Type B pancreatic cell (in vitro differentiated cells): Measurements from ENCODE around the gene TEDC2. TPM values are rescaled to one million over a fixed set of nuclear protein-coding genes. Genes with fewer than 3 reads are reported as not detected.
"Not testable (repeated sequence)": the region's sequence is repeated elsewhere in the genome, so short reads cannot be mapped to it uniquely, and the experiment has no call there.

Experiments
- DNase-seq: peaks from one replicate; pipeline ENCODE4 v3.0.0; 2021; ENCODE audit warnings: mixed read lengths; ENCODE audit not compliant: unreplicated experiment; ENCODE audit errors: extremely low spot score
- H3K27ac Mint-ChIP-seq: 2 replicates; pipeline ENCODE4 v1.8.0; 2021; ENCODE audit warnings: mild to moderate bottlenecking, mixed read lengths
- H3K27me3 Mint-ChIP-seq: 2 replicates; pipeline ENCODE4 v1.8.0; 2021; ENCODE audit warnings: mixed read lengths
- H3K36me3 Mint-ChIP-seq: 2 replicates; pipeline ENCODE4 v1.8.0; 2021; ENCODE audit warnings: mixed read lengths
- H3K4me1 Mint-ChIP-seq: one replicate; pipeline ENCODE4 v1.8.0; 2021; ENCODE audit warnings: mixed read lengths; ENCODE audit not compliant: unreplicated experiment
- H3K4me3 Mint-ChIP-seq: 2 replicates; pipeline ENCODE4 v1.8.0; 2021; ENCODE audit warnings: mild to moderate bottlenecking, mixed read lengths
- H3K9me3 Mint-ChIP-seq: 2 replicates; pipeline ENCODE4 v1.8.0; 2021; ENCODE audit warnings: mixed read lengths
- CTCF ChIP-seq: fragments of 200-600 bp; sonication (generic); conservative IDR thresholded peaks from 2 replicates; pipeline ENCODE4 v1.5.0; 2021; ENCODE audit warnings: antibody characterized with exemption, mild to moderate bottlenecking
- total RNA-seq: library from RNA; stranded (reverse); gene quantifications from 2 replicates; pipeline ENCODE4 v1.2.1, GENCODE V29; 2021; ENCODE audit warnings: low replicate concordance

TEDC2 gene
- total RNA-seq, 1 donor from 2014 or later = 31.6 TPM

DNA sequence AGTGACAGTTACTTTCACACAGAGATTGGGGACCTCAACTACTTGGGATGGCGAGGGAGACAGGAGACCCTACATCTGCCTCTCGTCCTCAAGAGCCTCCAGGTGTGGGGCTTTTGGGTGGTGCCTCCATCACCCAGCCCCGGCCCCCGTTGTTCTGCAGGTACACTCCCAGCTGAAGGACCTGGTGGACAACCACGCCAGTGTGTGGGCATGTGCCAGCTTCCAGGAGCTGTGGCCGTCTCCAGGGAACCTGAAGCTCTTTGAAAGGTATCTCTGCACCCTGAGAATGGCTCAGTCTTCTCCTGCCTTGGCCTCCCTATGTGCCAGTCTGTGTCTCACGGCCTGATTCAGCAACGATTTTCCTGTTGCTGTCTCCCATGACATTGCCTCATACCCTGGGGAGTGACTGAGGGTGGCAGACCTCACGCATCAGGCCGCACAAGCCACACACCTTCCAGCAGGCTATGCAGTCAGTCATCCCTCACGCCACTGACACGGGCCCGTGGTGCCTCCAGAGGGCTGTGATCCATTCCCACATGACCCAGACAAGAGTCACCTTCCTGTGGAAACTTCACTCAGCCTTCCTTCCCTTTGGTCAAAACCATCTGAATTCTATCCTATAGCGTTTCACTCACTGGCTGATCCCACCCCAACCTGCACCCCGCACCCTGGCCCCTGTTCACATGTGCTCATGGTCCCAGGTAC is 27.0 kb upstream of the TEDC2 start:
- H3K9me3 Mint-ChIP-seq = no peaks in the 10 kb centered on the region
- H3K36me3 Mint-ChIP-seq = peaks cover 7% of the 10 kb centered on the region
- no peak for DNase-seq
- no peak overlapping the region for H3K4me3 Mint-ChIP-seq
- no peaks in the 10 kb centered on the region for H3K27me3 Mint-ChIP-seq
- H3K4me1 Mint-ChIP-seq = peaks cover 13% of the 10 kb centered on the region
- no peak for TF ChIP-seq CTCF
- no peak overlapping the region for H3K27ac Mint-ChIP-seq

DNA sequence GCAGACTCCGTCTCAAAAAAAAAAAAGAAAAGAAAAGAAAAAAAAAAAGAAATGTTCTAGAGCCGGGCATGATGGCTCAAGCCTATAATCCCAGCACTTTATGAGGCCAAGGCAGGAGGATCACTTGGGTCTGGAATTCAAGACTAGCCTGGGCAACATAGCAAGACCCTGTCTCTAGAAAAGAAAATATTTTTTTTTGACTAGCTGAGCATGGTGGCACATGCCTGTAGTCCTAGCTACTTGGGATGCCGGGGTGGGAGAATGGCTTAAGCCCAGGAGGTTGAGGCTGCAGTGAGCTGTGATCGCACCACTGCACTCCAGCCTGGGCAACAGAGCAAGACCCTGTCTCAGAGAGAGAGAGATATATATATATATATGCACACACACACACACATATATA is 24.7 kb upstream of the TEDC2 start:
- not testable (repeated sequence) for H3K4me3 Mint-ChIP-seq, H3K27ac Mint-ChIP-seq, H3K27me3 Mint-ChIP-seq, H3K4me1 Mint-ChIP-seq, H3K9me3 Mint-ChIP-seq, DNase-seq, H3K36me3 Mint-ChIP-seq

DNA sequence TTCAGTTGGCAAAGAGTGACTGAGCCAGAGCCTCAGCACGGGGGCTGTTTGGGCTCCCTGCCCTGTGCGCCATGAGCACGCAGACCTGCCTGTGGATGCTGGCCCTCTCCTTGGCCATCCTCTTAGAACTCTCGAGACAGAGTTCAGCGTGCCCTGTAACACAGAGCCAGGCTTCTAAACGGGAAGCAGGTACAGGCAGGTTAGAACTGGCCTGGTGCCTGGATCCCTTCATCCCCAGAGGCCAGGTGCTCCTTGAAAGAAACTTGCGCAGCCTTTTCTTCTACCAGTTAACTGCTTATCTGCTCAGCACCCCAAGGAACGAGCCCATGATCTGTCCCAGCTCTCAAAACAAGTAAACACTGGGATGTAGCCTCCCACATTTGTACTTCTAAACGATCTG is 23.8 kb upstream of the TEDC2 start:
- Mint-ChIP-seq H3K27me3 (no peaks in the 10 kb centered on the region), H3K27ac (no peak overlapping the region), H3K4me3 (no peak overlapping the region), H3K36me3 (peaks cover 7% of the 10 kb centered on the region), H3K4me1 (no peaks in the 10 kb centered on the region), H3K9me3 (no peaks in the 10 kb centered on the region)
- TF ChIP-seq CTCF = no peak
- DNase-seq = no peak

- Mint-ChIP-seq H3K27me3 (no peaks in the 10 kb centered on the region), H3K4me3 (no peak overlapping the region), H3K9me3 (no peaks in the 10 kb centered on the region), H3K4me1 (no peaks in the 10 kb centered on the region), H3K27ac (no peak overlapping the region), H3K36me3 (peaks cover 7% of the 10 kb centered on the region)
- DNase-seq = no peak
- TF ChIP-seq CTCF = no peak
Measured at GRCh38 chr16:2437032-2437790, 22.7 kb upstream of the TEDC2 start.

DNA sequence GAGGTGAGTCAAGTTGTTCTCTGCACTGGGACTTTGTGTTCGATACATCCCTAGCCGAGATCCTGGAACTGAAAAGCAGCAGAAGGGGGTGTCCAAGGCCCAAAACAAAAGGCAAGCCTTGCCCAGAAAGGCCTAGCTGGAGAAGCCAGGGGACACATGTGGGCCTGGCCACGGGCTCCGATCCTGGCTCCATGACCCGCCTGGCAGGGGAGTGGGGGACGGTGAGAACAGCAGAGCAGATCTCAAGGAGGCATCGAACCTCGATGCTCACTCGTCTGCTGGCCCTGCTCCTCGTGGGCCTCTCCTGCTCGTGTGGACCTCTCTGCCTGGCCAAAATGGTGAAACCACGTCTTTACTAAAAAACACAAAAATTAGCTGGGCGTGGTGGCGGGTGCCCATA is 21.8 kb upstream of the TEDC2 start:
- no peak for DNase-seq
- Mint-ChIP-seq H3K27me3 (no peaks in the 10 kb centered on the region), H3K4me3 (no peak overlapping the region), H3K36me3 (peaks cover 6% of the 10 kb centered on the region), H3K27ac (no peak overlapping the region), H3K4me1 (no peaks in the 10 kb centered on the region), H3K9me3 (no peaks in the 10 kb centered on the region)
- TF ChIP-seq CTCF = no peak

GRCh38 chr16:2439598-2439997 is 20.3 kb upstream of the TEDC2 start:
- TF ChIP-seq CTCF = no peak
- Mint-ChIP-seq H3K27me3 (no peaks in the 10 kb centered on the region), H3K27ac (no peak overlapping the region), H3K36me3 (peaks cover 4% of the 10 kb centered on the region), H3K4me3 (no peak overlapping the region), H3K9me3 (no peaks in the 10 kb centered on the region), H3K4me1 (no peaks in the 10 kb centered on the region)
- no peak for DNase-seq

GRCh38 chr16:2441143-2441804 is 18.6 kb upstream of the TEDC2 start:
- H3K4me3 Mint-ChIP-seq, H3K4me1 Mint-ChIP-seq, H3K27ac Mint-ChIP-seq, DNase-seq, H3K36me3 Mint-ChIP-seq, H3K27me3 Mint-ChIP-seq, H3K9me3 Mint-ChIP-seq: not testable (repeated sequence)
